ENCODE measurements around the gene NKX1-2. TPM values are rescaled to one million over a fixed set of nuclear protein-coding genes. Genes with fewer than 3 reads are reported as not detected.

The NKX1-2 gene
- total RNA-seq, 2 experiments from 2014 or later = not detected

DNA sequence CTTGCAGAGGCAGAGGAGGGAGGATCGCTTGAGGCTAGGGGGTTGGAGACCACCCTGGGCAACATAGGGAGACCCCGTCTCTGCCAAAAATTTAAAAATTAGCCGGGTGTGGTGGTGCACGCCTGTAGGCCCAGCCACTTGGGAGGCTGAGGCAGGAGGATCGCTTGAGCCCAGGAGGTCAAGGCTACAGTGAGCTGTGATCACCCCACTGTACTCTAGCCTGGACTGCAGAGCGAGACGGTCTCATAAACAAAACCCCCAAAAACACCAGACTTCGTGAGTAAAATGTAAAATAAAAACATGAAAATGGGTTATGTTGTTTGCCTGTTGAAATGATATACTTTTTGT, 12.5 kb upstream of the NKX1-2 start:
- peak overlapping the region; percentile 93; the same call in 1 of the 2 replicates for H2AFZ ChIP-seq (ENCODE audit: low read length)
- ChIA-PET CTCF (ENCODE audit: unreplicated experiment) (interaction anchor here (0.6 kb wide), 2 partner anchors 247 to 962 kb away, joined by 3 read pairs; no protein-coding TSS in a partner anchor), POLR2A (no interaction called here)
- peaks cover 9% of the 10 kb centered on the region; the same call in 1 of the 2 replicates for H3K79me2 ChIP-seq (ENCODE audit: insufficient read depth, low read depth, low read length)
- intact Hi-C loops (cut with micrococcal nuclease; ENCODE audit: unreplicated experiment) = loop anchor here (5.0 kb wide), 1 partner anchor 280 kb away; the partner anchor contains the start of gene FAM53B
- no peaks in the 10 kb centered on the region for H3K9me3 ChIP-seq (ENCODE audit: low read length)
- H3K36me3 ChIP-seq (ENCODE audit: insufficient read depth, low read length) = no peaks in the 10 kb centered on the region
- peaks cover 37% of the 10 kb centered on the region for H3K4me1 ChIP-seq (ENCODE audit: insufficient read depth, low read length, poor library complexity, severe bottlenecking)
- H3K9me2 ChIP-seq (ENCODE audit: insufficient read depth, low read length) = no peaks in the 10 kb centered on the region
- H3K4me3 ChIP-seq (ENCODE audit: low read depth, low read length, poor library complexity, severe bottlenecking) = peak overlapping the region; percentile 72
- no peaks in the 10 kb centered on the region for H4K20me1 ChIP-seq (ENCODE audit: insufficient read depth, low read length)
- H3K4me2 ChIP-seq (ENCODE audit: low read length) = peak overlapping the region; percentile 76
- no peak overlapping the region for H3K27ac ChIP-seq (ENCODE audit: low read depth, low read length, poor library complexity, severe bottlenecking)
- no TSS peak for BruUV-seq (replicated peaks)
- TF ChIP-seq EZH2phosphoT487 (IDR thresholded peaks at IDR 0.05; ENCODE audit: borderline replicate concordance, low read depth, low read length) = no peak
- TF ChIP-seq, protein P1, sequence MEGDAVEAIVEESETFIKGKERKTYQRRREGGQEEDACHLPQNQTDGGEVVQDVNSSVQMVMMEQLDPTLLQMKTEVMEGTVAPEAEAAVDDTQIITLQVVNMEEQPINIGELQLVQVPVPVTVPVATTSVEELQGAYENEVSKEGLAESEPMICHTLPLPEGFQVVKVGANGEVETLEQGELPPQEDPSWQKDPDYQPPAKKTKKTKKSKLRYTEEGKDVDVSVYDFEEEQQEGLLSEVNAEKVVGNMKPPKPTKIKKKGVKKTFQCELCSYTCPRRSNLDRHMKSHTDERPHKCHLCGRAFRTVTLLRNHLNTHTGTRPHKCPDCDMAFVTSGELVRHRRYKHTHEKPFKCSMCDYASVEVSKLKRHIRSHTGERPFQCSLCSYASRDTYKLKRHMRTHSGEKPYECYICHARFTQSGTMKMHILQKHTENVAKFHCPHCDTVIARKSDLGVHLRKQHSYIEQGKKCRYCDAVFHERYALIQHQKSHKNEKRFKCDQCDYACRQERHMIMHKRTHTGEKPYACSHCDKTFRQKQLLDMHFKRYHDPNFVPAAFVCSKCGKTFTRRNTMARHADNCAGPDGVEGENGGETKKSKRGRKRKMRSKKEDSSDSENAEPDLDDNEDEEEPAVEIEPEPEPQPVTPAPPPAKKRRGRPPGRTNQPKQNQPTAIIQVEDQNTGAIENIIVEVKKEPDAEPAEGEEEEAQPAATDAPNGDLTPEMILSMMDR (conservative IDR thresholded peaks at IDR 0.05; ENCODE audit: low read length) = no peak
- DNase-seq (ENCODE audit: low spot score) = no peak

DNA sequence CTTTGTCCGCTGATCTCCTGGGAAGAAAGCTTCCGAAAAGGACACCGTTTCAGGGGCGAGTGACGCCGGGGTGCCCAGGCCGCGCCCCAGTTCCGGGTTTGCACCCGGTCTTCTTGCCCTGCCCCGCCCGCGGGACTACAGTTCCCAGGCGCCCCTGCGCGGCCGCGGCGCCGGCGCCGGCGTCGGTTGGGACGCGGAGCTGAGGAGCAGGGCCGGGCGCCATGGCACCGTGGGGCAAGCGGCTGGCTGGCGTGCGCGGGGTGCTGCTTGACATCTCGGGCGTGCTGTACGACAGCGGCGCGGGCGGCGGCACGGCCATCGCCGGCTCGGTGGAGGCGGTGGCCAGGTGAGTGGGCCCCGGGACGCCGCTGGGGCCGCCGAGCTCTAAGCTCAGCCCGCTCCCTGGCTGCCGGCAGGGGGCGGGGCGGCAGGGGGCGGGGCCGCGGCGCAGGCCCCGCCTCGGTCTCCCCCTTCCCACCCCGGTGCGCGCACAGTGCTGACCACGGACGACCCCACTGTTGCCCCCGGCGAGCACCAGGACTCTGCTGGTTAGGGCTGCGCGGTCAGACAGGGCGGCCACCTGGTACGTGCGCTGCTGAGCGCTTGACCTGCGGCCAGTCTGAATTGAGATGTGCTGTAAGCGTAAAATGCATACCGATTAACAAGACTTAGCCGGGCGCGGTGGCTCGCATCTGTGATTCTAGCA, 12.0 kb upstream of the NKX1-2 start, which contains the start of gene LHPP:
Gene LHPP, plus strand, starts transcription at position 182 of the 706 bp plus-strand sequence. Its CDS starts 40 bp downstream, at position 222.
- no TSS peak for BruUV-seq (replicated peaks)
- Histone ChIP-seq H3K27ac (ENCODE audit: low read depth, low read length, poor library complexity, severe bottlenecking) (peak within 1 kb of the TSS; percentile 12), H3K9me3 (ENCODE audit: low read length) (no peaks in the 10 kb centered on the region), H3K79me2 (ENCODE audit: insufficient read depth, low read depth, low read length) (peaks cover 9% of the 10 kb centered on the region; the same call in 1 of the 2 replicates), H4K20me1 (ENCODE audit: insufficient read depth, low read length) (no peaks in the 10 kb centered on the region), H3K4me2 (ENCODE audit: low read length) (peak within 1 kb of the TSS; percentile 76), H3K4me3 (ENCODE audit: low read depth, low read length, poor library complexity, severe bottlenecking) (peak within 1 kb of the TSS; percentile 72), H3K9me2 (ENCODE audit: insufficient read depth, low read length) (no peaks in the 10 kb centered on the region), H2AFZ (ENCODE audit: low read length) (peak within 1 kb of the TSS; percentile 93), H3K4me1 (ENCODE audit: insufficient read depth, low read length, poor library complexity, severe bottlenecking) (peaks cover 32% of the 10 kb centered on the region), H3K36me3 (ENCODE audit: insufficient read depth, low read length) (no peaks in the 10 kb centered on the region)
- intact Hi-C loops (cut with micrococcal nuclease; ENCODE audit: unreplicated experiment) = loop anchor here (5.0 kb wide), 1 partner anchor 281 kb away; the partner anchor contains the start of gene FAM53B
- TF ChIP-seq EZH2phosphoT487 (IDR thresholded peaks at IDR 0.05; ENCODE audit: borderline replicate concordance, low read depth, low read length) = no peak
- TF ChIP-seq, protein P1 (conservative IDR thresholded peaks at IDR 0.05; ENCODE audit: low read length) = peak; percentile 28; the same call in 1 of the 2 replicates
- peak; percentile 88 for DNase-seq (ENCODE audit: low spot score)
- CTCF ChIA-PET (ENCODE audit: unreplicated experiment) = interaction anchor here (0.6 kb wide), 2 partner anchors 247 to 962 kb away, joined by 3 read pairs; no protein-coding TSS in a partner anchor
- POLR2A ChIA-PET = interaction anchor here (0.6 to 1.4 kb wide), 4 partner anchors 12 to 516 kb away, joined by 3 to 4 read pairs (median 3); no protein-coding TSS in a partner anchor

Data from OCI-LY7 (cell line).